Liver (tissue), 3 donors: ENCODE data around the gene DLX2.

Experiments
- JUND ChIP-seq, 2 donors: IDR thresholded peaks; 2 replicates each; pipeline ENCODE4 v1.6.1; 2016; ENCODE audit warnings: antibody characterized with exemption in 2 of 2
- NR2F2 ChIP-seq: IDR thresholded peaks from 2 replicates; pipeline ENCODE4 v1.6.1; 2016; ENCODE audit warnings: antibody characterized with exemption
- SP1 ChIP-seq: IDR thresholded peaks from 2 replicates; pipeline ENCODE4 v1.6.1; 2018; ENCODE audit warnings: antibody characterized with exemption, mild to moderate bottlenecking
- TAF1 ChIP-seq: conservative IDR thresholded peaks from 2 replicates; pipeline ENCODE4 v1.6.1; 2016; ENCODE audit warnings: antibody characterized with exemption, mild to moderate bottlenecking
- YY1 ChIP-seq: IDR thresholded peaks from 2 replicates; pipeline ENCODE4 v1.6.1; 2016; ENCODE audit warnings: antibody characterized with exemption, mild to moderate bottlenecking
- TF ChIP-seq, protein P1 (sequence below): fragments of 150-350 bp; IDR thresholded peaks from 2 replicates; pipeline ENCODE4 v1.5.1; 2017; ENCODE audit warnings: improper control_type of control experiment, low read depth, low read length; ENCODE audit not compliant: missing input control
- TF ChIP-seq, protein P2 (sequence below): IDR thresholded peaks from 2 replicates; pipeline ENCODE4 v1.6.1; 2016; ENCODE audit warnings: antibody characterized with exemption
- donor health status: healthy.
- donor health status: healthy.

DNA sequence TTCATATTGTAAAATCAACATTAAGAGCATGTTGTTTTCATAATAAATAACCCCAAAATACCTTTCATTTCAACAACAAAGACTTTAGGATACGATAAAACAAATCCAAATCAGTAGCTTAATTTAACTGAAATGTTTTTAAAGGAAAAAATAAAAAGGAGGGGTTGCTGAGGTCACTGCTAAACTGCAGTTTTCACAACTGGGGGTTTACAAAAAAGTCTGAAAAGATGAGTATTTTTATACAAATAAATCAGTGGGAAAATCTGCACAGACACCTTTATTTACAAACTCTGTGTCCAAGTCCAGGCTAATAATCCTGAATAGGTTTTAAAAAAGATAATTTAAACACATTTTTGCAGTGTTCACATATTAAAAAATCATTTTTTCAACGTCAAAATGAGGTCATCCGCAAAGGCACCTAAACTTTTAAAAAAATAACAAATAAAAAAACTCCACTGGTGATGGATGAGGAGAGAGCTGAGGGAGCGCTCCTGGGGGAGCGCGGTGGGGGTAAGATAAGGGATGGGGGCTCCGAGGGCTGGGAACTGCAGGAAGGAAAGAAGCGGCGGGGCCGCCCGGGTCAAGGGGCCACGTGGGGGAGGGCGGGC, 3.1 kb downstream of the DLX2 start:
- no peak for TF ChIP-seq YY1
- TF ChIP-seq, protein P1, sequence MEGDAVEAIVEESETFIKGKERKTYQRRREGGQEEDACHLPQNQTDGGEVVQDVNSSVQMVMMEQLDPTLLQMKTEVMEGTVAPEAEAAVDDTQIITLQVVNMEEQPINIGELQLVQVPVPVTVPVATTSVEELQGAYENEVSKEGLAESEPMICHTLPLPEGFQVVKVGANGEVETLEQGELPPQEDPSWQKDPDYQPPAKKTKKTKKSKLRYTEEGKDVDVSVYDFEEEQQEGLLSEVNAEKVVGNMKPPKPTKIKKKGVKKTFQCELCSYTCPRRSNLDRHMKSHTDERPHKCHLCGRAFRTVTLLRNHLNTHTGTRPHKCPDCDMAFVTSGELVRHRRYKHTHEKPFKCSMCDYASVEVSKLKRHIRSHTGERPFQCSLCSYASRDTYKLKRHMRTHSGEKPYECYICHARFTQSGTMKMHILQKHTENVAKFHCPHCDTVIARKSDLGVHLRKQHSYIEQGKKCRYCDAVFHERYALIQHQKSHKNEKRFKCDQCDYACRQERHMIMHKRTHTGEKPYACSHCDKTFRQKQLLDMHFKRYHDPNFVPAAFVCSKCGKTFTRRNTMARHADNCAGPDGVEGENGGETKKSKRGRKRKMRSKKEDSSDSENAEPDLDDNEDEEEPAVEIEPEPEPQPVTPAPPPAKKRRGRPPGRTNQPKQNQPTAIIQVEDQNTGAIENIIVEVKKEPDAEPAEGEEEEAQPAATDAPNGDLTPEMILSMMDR, result no peak
- TF ChIP-seq NR2F2, result no peak
- TF ChIP-seq TAF1, result no peak
- TF ChIP-seq SP1, result no peak
- TF ChIP-seq, protein P2, sequence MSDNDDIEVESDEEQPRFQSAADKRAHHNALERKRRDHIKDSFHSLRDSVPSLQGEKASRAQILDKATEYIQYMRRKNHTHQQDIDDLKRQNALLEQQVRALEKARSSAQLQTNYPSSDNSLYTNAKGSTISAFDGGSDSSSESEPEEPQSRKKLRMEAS, result no peak
- TF ChIP-seq JUND (IDR thresholded peaks at IDR 0.05), result no peak
